Breast epithelium (tissue), 4 donors: ENCODE results near the gene TAB3. TPM values are rescaled to one million over a fixed set of nuclear protein-coding genes. Genes with fewer than 3 reads are reported as not detected.

Experiments
- DNase-seq, 2 donors: peaks; one replicate each; pipeline ENCODE4 v3.0.0-alpha.2; 2019; ENCODE audit warnings: low spot score in 2 of 2
- H3K27ac ChIP-seq, 2 donors: fragments of 200-600 bp; sonication (generic) in 1 of 2; one replicate each; pipeline ENCODE4 v1.5.1; 2016 to 2019; ENCODE audit warnings: mild to moderate bottlenecking in 1 of 2
- H3K27me3 ChIP-seq, 2 donors: fragments of 200-600 bp; sonication (generic) in 1 of 2; one replicate each; pipeline versions ENCODE4 v1.5.1 to v1.6.0; 2017 to 2019; ENCODE audit warnings: control low read depth in 1 of 2, mild to moderate bottlenecking in 1 of 2
- H3K36me3 ChIP-seq: fragments of 200-600 bp; one replicate; pipeline ENCODE4 v1.5.1; 2019
- H3K4me1 ChIP-seq, 2 donors: fragments of 200-600 bp; sonication (generic); one replicate each; pipeline ENCODE4 v1.5.1; 2016 to 2019; ENCODE audit warnings: control low read depth in 1 of 2
- H3K4me3 ChIP-seq, 3 donors: fragments of 200-600 bp; sonication (generic); 1 replicate in 2 of 3; 2 replicates in 1 of 3; pipeline ENCODE4 v1.5.1; 2016 to 2019; ENCODE audit warnings: mild to moderate bottlenecking in 3 of 3, moderate library complexity in 2 of 3
- H3K9me3 ChIP-seq, 2 donors: fragments of 200-600 bp; sonication (generic) in 1 of 2; one replicate each; pipeline ENCODE4 v1.5.1; 2016 to 2019; ENCODE audit warnings: control low read depth in 1 of 2
- POLR2A ChIP-seq: fragments of 450-650 bp; IDR thresholded peaks from one replicate; pipeline ENCODE4 v1.6.1; 2016; ENCODE audit warnings: antibody characterized with exemption, mild to moderate bottlenecking, moderate library complexity
- POLR2AphosphoS5 ChIP-seq, 3 donors: sonication (generic); formaldehyde crosslinking; IDR thresholded peaks; one replicate each; pipeline ENCODE4 v1.6.1; 2017; ENCODE audit warnings: antibody characterized with exemption in 3 of 3
- intact Hi-C: fragments of 100-400 bp; cut with DNase I; formaldehyde crosslinking; loops from one replicate; pipeline ENCODE4 v1.15.1; 2023; ENCODE audit warnings: low total_unique reads
- total RNA-seq, 3 donors: library from RNA; depleted of rRNA; stranded (reverse); fragments of >200 nt; gene quantifications; one replicate each; pipeline ENCODE4 v1.1.0, GENCODE V29; 2016
- TF ChIP-seq, protein P1 (sequence below), 3 donors: fragments of 450-650 bp; IDR thresholded peaks; one replicate each; pipeline ENCODE4 v1.5.1; 2016 to 2017; ENCODE audit warnings: antibody characterized with exemption in 3 of 3, mild to moderate bottlenecking in 3 of 3, moderate library complexity in 3 of 3

Gene TAB3
- total RNA-seq, 3 donors from 2014 or later, result 20.6 to 40.5 (median 27.2) TPM

DNA sequence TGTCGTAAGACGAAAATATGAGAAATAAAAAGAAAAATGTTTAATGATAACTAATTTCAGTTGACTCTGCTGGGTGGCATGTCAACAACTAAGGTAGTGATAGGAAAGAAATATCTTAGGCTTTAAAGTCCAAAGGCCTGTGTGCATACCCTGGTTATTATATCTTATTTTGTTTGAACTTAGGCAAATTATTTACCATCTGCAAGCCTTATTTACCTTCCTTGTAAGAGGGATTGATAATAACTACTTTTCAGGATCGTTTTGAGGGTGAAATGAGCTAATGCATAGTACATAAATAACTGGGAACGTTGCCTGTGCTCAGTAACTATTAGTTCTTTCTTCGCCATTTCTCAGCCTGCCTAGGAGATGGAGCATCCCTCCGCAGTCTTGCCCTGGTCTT lies 41.6 kb upstream of the TAB3 start:
- TF ChIP-seq POLR2AphosphoS5 (IDR thresholded peaks at IDR 0.05) (no peak), POLR2A (no peak)
- TF ChIP-seq, protein P1, sequence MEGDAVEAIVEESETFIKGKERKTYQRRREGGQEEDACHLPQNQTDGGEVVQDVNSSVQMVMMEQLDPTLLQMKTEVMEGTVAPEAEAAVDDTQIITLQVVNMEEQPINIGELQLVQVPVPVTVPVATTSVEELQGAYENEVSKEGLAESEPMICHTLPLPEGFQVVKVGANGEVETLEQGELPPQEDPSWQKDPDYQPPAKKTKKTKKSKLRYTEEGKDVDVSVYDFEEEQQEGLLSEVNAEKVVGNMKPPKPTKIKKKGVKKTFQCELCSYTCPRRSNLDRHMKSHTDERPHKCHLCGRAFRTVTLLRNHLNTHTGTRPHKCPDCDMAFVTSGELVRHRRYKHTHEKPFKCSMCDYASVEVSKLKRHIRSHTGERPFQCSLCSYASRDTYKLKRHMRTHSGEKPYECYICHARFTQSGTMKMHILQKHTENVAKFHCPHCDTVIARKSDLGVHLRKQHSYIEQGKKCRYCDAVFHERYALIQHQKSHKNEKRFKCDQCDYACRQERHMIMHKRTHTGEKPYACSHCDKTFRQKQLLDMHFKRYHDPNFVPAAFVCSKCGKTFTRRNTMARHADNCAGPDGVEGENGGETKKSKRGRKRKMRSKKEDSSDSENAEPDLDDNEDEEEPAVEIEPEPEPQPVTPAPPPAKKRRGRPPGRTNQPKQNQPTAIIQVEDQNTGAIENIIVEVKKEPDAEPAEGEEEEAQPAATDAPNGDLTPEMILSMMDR (IDR thresholded peaks at IDR 0.05), result no peak

DNA sequence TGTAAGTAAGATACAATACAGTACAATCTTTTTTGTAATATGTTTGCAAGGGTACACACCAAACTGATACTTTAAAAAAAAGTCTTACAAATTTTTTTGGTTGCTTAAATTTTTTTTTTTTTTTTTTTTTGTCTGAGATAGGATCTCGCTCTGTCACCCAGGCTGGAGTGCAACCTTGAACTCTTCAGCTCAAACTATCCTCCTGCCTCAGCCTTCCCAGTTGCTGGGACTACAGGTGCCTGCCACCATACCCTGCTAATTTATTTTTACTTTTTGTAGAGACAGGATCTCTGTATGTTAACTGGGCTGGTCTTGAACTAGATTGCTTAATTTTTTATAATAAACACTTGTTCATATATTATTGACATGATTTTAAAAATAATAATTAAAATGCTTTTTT lies 41.1 kb upstream of the TAB3 start:
- Histone ChIP-seq H3K4me1 (no peaks in the 10 kb centered on the region), H3K4me3 (no peak overlapping the region), H3K27ac (no peak overlapping the region), H3K9me3 (no peaks in the 10 kb centered on the region), H3K36me3 (no peaks in the 10 kb centered on the region), H3K27me3 (peaks cover 0 to 12% of the 10 kb centered on the region in 2 donors)
- intact Hi-C loops, result no loop called here
- TF ChIP-seq POLR2A, result no peak
- TF ChIP-seq, protein P1 (IDR thresholded peaks at IDR 0.05), result no peak
- TF ChIP-seq POLR2AphosphoS5 (IDR thresholded peaks at IDR 0.05), result no peak
- DNase-seq, result no peak

More for the DNA sequence above, 41.6 kb upstream of the TAB3 start:
- Histone ChIP-seq H3K27me3 (peaks cover 0 to 12% of the 10 kb centered on the region in 2 donors), H3K4me1 (no peaks in the 10 kb centered on the region), H3K36me3 (no peaks in the 10 kb centered on the region), H3K4me3 (no peak overlapping the region), H3K9me3 (no peaks in the 10 kb centered on the region), H3K27ac (no peak overlapping the region)
- DNase-seq, result no peak
- intact Hi-C loops, result no loop called here

DNA sequence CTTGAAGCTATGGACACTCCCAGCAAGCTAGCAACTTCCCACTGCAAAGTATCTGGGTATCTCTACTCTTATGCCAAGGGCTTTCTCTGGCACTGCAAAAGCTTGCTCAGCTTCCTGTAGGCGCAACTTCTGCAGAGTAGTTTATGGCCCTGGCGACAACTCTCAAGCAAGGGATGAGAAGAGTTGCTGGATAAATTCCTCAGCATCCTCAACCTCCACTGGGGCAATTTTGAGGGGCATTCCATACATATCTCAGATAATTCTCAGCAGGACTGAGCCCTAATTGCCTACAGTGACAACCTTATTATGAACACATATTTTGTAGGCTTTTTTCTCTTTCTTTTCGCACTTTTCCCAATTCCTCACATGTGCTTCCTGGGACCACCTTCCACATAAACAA lies 31.2 kb upstream of the TAB3 start:
- intact Hi-C loops, result no loop called here
- H3K27ac ChIP-seq, result no peak overlapping the region
- no peaks in the 10 kb centered on the region for H3K9me3 ChIP-seq
- no peak for DNase-seq
- H3K4me3 ChIP-seq, result no peak overlapping the region
- H3K27me3 ChIP-seq, result peaks cover 0 to 5% of the 10 kb centered on the region in 2 donors
- H3K36me3 ChIP-seq, result no peaks in the 10 kb centered on the region
- no peaks in the 10 kb centered on the region for H3K4me1 ChIP-seq
- no peak for TF ChIP-seq POLR2AphosphoS5 (IDR thresholded peaks at IDR 0.05)
- TF ChIP-seq, protein P1 (IDR thresholded peaks at IDR 0.05), result no peak
- no peak for TF ChIP-seq POLR2A

DNA sequence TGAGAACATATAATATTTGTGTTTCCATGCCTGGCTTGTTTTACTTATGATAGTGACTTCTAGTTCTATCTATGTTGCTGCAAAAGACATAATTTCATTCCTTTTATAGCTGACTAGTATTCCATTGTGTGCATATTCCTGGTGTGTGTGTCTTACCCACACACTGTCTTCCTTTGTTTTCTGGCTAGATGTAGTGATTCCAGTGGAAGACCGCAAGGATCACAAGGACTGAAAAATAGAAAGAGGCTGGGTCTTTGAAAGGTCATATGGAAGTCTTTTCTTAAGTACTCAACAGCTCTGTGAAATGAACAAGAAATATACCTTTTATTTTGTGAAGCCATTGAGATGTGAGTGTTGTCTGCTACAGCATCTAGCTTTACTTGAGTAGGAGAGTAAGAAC lies 29.4 kb upstream of the TAB3 start:
- TF ChIP-seq POLR2A, result no peak
- no peak for TF ChIP-seq POLR2AphosphoS5 (IDR thresholded peaks at IDR 0.05)
- TF ChIP-seq, protein P1 (IDR thresholded peaks at IDR 0.05), result no peak

DNA sequence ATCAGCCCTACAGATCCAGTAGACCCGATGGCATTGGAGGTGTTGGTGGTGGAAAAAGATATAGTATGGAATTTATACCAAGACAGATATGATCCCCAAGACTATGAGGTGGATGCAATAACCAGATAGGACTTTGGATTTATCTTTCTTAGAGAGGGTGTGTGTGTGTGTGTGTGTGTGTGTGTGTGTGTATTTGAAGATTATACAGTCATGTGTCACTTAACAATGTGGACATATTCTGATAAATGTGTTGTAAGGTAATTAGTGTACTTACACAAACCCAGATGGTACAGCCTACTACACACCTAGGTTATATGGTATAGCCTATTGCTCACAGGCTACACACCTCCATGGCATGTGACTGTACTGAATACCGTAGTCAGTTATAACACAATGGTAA lies 24.4 kb upstream of the TAB3 start:
- H3K9me3 ChIP-seq, result no peaks in the 10 kb centered on the region
- intact Hi-C loops, result no loop called here

More for the DNA sequence above, 29.4 kb upstream of the TAB3 start:
- Histone ChIP-seq H3K9me3 (no peaks in the 10 kb centered on the region), H3K36me3 (no peaks in the 10 kb centered on the region), H3K27me3 (peaks cover 0 to 5% of the 10 kb centered on the region in 2 donors), H3K4me1 (no peaks in the 10 kb centered on the region), H3K27ac (no peak overlapping the region), H3K4me3 (no peak overlapping the region)
- intact Hi-C loops, result no loop called here
- DNase-seq, result no peak

More for the DNA sequence above, 24.4 kb upstream of the TAB3 start:
- Histone ChIP-seq H3K27ac (no peak overlapping the region), H3K27me3 (peaks cover 0 to 15% of the 10 kb centered on the region in 2 donors), H3K4me1 (no peaks in the 10 kb centered on the region), H3K36me3 (no peaks in the 10 kb centered on the region), H3K4me3 (no peak overlapping the region)
- TF ChIP-seq POLR2A (no peak), POLR2AphosphoS5 (IDR thresholded peaks at IDR 0.05) (no peak)
- TF ChIP-seq, protein P1 (IDR thresholded peaks at IDR 0.05), result no peak
- DNase-seq, result no peak
